GM21360 (cell line): ENCODE data around the gene TCL1A.
"Not testable (repeated sequence)": the region's sequence is repeated elsewhere in the genome, so short reads cannot be mapped to it uniquely, and the experiment has no call there.

ENCODE experiments used
- ATAC-seq: cut with Tn5 transposase; IDR thresholded peaks from one replicate; pipeline ENCODE4 v1.9.1; 2021; ENCODE audit warnings: mild to moderate bottlenecking, moderate library complexity; ENCODE audit not compliant: unreplicated experiment

The TCL1A gene

GRCh38 chr14:95679148-95679815 is 34.6 kb downstream of the TCL1A start:
- ATAC-seq: no peak

DNA sequence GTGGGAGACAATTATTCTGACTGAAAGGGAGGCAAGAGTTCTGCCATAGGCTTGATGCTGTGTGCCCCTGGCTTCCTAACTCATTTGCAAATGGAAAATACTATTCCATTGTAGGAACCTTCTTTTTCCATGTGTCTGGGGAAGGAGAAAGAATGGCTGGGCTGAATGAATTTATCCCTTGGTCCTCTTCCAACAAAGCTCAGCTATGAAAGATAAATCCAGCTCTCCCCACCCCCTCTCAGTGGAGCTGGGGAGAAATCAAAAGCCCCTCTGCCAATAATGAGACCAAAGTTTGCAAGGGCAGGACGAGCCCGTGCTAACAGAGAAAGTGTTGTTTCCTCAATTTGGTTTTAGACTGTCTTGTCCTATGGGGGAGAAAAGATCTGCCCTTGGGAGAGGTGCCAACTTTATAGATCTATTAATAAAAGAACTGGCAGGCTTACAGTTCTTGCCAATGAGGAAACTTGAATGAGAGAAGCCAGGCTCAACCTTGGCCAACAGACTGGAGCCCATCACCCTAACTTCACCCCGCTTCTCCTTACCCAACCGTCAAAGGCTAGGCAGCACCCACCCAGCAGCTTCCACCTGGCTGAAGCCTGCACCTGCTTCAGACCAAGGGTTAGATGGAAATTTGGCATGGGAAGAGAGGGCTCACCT is 36.6 kb downstream of the TCL1A start:
- ATAC-seq: no peak

- ATAC-seq: no peak
These were observed 38.4 kb downstream of the TCL1A start for GRCh38 chr14:95675486-95675885.

- ATAC-seq: no peak
These were observed 39.3 kb downstream of the TCL1A start for GRCh38 chr14:95674613-95675012.

DNA sequence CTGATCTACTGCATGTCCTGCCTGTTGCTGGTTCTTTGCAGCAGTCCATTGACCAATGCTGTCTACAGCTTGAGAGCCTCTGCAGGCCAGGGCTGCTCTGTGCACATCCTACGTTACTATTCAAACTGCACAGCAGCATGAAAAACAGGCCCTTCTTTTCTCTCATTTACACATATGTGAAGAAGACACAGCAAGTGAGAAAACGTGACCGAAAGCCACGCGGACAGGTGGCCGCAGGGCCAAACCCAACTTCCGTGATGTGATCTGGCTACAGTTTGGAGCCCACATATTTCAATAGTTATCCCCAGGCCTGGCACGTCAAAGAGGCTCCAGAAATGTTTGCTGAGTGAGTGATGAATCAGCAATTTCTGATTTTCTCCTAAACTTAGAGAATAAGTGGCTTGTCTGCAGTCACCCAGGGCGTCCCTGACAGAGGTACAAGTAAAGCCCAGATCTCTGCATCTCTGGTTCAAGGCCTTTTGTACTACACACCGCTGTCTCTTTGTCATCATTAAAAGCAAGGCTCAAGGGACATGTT is 45.6 kb downstream of the TCL1A start:
- no peak for ATAC-seq

DNA sequence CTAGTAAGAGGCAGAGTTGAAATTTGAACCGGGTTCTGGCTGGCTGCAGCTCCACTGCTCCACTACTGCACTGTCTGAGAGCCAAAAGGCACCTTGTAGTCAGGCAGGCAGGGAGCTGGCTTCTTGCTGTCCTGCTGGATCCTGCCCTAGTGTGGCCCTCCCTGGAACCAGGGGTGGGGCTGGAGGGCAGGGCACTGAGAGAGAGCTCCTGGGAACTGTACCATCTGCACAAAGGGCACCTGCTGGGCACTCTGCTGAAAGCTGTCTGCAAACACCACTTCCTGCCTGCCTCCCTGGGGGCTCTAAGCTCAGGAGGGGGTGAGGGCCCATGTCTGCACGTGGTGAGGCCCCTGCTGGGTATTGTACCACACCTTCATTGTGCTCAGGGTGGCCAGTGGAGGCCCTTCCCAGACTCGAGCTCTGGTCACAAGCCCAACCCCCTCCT is 46.7 kb downstream of the TCL1A start:
- no peak for ATAC-seq

DNA sequence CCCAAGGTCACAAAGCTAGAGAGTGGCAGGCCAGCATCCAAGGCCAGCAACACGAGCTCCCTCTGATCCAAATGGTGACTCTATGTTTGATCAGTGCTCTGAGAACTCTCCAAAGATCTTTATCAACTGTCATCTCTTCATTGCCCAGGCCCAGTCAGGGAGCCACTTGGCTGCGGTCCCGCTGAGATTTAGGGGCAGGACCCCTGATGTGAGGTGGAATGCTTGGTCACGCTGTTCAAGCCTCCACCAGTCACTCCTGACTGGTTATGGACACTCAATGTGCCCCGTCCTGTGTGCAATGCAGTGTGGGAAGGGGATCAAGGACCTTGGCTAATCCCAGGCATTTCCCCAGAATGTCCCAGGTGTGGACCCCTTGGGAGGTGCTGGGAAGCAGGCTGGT is 47.5 kb downstream of the TCL1A start:
- no peak for ATAC-seq

DNA sequence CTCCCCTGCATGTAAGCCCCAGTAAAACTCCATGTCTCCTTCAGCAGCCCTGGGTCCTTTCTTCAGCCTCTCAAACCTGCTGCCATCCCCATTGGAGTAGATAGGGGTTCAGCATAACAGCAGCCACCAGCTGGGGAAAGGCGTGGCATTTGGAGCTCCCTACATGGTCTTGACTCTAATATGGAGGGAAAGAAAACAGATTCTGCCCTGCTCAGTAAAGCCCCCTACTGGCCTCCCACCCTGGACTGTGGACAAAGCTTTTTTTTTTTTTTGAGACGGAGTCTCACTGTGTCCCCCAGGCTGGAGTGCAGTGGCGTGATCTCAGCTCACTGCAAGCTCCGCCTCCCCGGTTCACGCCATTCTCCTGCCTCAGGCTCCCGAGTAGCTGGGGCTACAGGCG is 48.4 kb downstream of the TCL1A start:
- ATAC-seq: not testable (repeated sequence)

DNA sequence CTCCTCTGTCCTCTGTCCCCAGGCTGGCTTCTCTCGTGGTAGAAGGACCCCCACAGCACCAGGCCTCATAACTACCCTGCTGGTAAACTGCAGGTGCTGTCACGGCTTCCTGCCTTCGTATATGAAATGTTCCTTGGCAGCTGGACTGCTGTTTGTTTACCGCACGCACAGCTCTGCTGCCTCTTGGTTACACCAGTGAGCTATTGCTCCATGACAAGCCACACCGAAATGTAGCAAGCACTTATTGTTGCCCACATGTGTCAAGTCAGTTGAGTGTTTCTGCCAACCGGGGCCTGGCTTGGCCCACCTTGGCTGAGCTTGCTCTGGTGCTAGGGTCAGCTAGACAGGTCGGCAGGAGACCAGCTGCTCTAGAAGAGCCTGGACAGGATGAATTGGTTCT is 49.4 kb downstream of the TCL1A start:
- ATAC-seq: no peak

DNA sequence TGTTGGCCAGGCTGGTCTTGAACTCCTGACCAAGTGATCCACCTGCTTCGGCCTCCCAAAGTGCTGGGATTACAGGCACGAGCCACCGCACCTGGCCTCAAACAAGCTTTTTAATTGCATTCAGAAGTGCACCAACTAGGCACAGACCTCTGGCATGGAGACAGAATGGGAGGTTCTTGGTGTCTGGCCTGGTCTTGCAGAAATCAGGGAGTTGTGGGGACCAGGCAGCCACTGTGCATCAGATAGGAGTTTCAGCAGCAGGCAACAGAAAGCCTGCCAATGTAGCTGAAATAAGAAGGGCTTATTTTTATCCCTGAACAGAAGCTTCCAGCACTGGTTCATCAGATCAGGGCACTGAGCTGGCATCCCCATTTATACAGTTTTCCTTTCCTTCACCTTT is 49.9 kb downstream of the TCL1A start:
- ATAC-seq: no peak

GRCh38 chr14:95663226-95663797 is 50.6 kb downstream of the TCL1A start:
- ATAC-seq: no peak

DNA sequence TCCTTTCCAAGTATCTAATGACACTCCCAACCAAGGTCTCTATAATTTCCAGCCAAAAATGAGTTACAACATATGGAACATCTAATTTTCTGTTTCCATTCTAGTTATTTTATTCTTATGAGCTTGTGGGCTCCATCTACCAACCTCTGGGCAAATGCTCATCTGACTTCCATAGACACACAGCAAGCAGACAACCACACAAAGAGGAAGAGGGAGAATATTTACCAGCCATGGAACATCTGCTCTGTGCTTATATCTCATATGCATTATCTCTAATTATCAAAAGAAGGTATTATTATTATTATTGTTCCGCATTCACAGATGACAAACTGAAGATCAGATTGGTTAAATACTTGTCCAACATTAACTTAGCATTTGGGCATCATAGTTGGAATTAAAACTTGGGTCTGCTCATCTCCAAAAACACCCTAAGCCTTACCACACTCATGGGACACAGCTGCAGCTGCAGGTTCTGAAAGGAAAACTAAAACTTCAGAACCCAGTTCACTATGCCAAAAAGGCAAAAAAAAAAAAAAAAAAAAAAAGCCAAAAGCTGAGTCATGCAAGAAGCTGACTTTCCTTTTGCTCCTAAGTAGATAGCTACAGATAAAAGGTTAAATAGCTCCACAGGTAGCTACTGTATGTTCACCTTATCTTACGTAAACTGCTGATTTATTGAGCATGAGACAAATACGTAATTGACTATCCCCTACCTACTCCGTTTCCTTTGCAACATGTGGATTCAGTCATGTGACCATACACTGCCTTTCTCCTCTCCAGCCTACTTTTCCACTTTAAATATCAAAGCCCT is 51.3 kb downstream of the TCL1A start:
- ATAC-seq: peak; percentile 41

DNA sequence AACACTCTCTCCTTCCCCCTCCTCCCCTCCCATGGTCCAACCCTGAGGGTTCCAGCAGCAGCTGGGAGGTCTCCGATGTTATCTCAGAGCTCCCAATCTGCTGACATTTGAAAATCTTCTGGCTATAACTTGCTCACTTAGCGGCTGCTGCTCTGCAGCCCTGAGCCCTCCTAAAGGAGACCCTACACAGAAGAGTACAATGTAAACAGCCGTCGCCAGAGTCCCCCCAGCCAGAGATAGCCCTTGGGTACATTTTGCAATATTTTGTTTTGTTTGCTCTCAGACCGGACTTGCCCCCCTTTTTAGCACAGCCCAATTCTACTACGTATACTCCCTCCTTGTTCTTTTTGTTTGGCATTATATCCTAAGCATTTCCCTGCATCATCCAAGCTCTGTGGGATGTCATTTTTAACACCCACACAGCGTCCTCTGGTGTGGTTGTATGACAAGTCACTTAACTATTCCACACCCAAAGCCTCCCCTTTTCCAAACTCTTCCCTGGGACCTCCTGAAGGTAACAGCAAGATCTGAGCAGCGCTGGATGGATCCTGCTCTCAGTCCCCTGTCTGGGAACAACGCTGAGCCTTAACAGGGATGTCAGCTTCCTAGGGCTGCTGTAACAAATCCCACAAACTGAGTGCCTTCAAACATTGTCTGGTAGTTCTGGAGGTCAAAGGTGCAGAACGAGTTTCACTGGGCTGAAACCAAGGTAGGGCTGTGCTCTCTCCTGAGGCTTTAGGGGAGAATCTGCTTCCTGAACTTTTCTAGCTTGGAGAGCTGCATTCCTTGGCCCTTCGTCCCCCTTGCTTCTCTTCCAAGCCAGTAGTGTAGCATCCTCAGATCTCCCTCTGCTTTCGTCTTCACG is 53.0 kb downstream of the TCL1A start:
- no peak for ATAC-seq

DNA sequence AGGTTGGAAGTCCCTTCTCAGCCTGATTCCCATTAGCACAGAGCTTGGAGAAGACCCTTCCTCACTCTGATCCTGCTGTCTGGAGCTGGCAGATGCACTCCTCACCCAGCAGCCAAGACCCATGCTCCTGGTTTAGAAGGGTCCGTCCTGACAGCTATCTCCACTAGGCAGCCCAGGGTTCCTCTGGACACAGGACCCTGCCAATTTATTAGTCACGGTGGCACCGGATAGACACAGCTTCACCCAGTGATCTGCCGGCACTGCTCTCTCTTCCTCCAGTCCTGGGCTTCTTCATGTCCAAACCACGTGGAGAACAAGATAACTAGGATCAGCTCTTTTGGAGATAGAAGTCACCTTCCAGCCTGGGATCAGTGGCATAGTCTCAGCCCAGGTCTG is 53.9 kb downstream of the TCL1A start:
- ATAC-seq: no peak
